ENCODE results near the gene WDPCP.

DNA sequence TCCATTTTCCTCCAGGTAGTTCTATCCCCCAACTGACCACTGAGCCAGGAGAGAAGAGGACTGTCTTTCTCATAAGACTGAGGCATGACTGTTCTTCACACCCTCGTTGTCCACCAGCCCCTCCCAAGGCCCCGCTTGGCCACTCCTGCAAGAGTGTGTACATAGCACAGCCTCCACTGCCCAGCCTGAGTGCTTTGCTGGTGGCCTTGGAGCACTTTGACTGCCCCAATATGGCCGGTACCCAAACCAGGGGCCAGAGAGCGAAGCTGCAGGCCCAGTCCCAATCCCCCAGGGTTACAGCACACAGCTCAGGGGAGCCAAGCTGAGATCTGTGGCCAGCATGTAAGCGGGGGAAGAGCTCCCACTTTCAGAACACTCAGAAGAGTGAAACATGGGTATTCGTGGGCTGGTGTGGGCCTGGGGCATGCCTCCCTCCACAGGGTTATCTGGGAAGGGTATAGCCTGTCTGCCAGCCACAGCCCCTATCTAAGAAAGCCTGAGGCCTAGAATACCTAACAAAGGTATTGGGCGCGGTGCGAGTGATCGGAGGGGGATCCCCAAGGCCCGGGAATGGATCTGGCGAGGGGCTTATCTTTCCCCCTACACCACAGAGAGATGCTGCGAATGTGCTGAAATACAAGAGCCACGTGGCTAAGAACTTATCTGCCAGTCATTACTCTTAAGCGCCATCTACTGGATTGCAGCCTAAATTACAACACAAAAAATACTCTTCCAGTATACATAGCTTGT is 163.8 kb downstream of the WDPCP start:
- TF ChIP-seq, protein P1, sequence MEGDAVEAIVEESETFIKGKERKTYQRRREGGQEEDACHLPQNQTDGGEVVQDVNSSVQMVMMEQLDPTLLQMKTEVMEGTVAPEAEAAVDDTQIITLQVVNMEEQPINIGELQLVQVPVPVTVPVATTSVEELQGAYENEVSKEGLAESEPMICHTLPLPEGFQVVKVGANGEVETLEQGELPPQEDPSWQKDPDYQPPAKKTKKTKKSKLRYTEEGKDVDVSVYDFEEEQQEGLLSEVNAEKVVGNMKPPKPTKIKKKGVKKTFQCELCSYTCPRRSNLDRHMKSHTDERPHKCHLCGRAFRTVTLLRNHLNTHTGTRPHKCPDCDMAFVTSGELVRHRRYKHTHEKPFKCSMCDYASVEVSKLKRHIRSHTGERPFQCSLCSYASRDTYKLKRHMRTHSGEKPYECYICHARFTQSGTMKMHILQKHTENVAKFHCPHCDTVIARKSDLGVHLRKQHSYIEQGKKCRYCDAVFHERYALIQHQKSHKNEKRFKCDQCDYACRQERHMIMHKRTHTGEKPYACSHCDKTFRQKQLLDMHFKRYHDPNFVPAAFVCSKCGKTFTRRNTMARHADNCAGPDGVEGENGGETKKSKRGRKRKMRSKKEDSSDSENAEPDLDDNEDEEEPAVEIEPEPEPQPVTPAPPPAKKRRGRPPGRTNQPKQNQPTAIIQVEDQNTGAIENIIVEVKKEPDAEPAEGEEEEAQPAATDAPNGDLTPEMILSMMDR (IDR thresholded peaks at IDR 0.05), result peak in 1 of 4 experiments; percentile 13
- TF ChIP-seq POLR2A (IDR thresholded peaks at IDR 0.05) (no peak), EP300 (IDR thresholded peaks at IDR 0.05) (no peak), POLR2AphosphoS5 (IDR thresholded peaks at IDR 0.05) (no peak)

Data from gastroesophageal sphincter (tissue), 3 donors.